HG03045 (cell line): Measurements from ENCODE around the gene PRPF18.

Experiments used
- ATAC-seq: cut with Tn5 transposase; IDR thresholded peaks from one replicate; pipeline ENCODE4 v1.9.1; 2021; ENCODE audit warnings: mild to moderate bottlenecking, moderate library complexity; ENCODE audit not compliant: unreplicated experiment

PRPF18 gene

GRCh38 chr10:13637303-13637856 is 50.6 kb downstream of the PRPF18 start:
- no peak for ATAC-seq

DNA sequence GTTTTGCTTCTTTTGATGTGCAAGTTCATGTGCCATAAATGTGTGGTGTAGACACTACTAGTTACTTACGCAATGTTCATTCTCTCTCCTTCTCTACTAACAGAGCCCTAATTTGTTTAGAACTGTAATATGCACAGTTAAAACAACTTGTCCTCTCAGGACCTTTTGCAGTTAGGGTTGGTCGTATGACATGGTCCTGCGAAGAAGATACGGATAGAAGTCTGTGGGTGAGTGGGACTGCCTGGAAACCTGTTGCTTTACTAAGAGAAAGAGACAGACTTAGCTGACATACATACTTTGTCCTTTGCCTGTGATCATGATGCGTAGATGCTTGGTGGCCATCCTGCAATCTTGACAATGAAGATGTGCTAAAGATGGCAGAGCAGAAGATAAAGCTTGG is 51.1 kb downstream of the PRPF18 start:
- no peak for ATAC-seq

- no peak for ATAC-seq
Observed at GRCh38 chr10:13642293-13642692, 55.5 kb downstream of the PRPF18 start.

- no peak for ATAC-seq
Observed at GRCh38 chr10:13643016-13643415, 56.3 kb downstream of the PRPF18 start.

- no peak for ATAC-seq
Observed at GRCh38 chr10:13644866-13645265, 58.1 kb downstream of the PRPF18 start.

- no peak for ATAC-seq
Observed at GRCh38 chr10:13648425-13648824, 61.7 kb downstream of the PRPF18 start.

GRCh38 chr10:13649844-13650520 is 63.2 kb downstream of the PRPF18 start:
- no peak for ATAC-seq

- ATAC-seq = no peak
Observed at GRCh38 chr10:13650961-13651360, 64.2 kb downstream of the PRPF18 start.

DNA sequence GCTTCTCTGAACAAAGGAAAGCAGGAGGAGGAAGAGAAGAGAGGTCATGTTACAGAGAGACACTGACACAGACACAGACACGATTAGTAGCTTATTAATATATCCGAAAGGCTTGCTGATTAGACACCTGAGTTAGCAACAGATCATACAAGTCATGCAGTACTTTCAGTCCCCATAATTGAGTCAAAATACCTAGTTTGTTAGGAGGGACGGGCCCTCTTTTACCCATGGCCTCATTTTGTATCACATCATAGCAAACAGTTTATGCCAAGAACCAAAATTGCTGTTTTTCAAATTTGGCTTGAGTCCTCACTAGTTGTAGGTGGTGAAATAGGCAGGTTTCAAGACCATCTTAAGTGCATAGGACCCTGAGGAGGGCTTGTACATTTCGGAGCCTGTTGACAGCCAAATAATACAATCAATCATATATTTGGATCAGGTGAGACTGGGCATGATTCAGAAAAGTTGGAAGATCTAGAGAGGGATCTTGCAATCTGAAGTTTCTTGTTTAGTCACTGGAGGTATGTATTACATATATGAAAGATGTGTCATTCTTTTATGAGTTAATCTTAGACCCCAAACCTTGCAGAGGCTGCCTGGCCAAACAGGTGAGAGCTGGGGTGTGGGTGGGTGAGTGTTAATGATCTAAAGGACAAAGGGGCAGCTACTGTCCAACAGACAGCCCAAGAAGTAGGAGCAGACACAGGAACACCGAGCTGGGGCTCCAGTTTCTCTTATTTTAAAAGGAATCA is 65.4 kb downstream of the PRPF18 start:
- ATAC-seq = no peak

- ATAC-seq = no peak
Observed at GRCh38 chr10:13652860-13653259, 66.1 kb downstream of the PRPF18 start.

- no peak for ATAC-seq
Observed at GRCh38 chr10:13654118-13654830, 67.5 kb downstream of the PRPF18 start.

DNA sequence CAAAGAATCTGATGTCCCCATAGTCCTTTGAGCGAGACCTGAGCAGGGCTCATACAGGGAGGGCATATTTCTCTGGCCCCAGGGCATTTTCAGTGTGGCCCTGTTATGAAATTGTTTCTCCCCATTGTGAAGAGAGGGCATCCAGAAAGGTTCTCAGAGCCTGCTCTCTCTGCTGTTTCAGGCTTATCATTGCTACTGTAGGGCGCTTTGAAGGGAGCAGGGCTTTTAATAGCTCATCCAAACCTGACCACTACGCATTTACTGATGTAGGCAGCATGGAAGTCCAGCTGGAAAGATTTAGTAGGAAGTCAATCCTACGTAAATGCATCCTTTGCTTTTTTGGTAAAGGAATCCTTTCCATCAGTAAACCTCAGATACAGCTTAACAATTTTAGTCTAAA is 68.1 kb downstream of the PRPF18 start:
- no peak for ATAC-seq

DNA sequence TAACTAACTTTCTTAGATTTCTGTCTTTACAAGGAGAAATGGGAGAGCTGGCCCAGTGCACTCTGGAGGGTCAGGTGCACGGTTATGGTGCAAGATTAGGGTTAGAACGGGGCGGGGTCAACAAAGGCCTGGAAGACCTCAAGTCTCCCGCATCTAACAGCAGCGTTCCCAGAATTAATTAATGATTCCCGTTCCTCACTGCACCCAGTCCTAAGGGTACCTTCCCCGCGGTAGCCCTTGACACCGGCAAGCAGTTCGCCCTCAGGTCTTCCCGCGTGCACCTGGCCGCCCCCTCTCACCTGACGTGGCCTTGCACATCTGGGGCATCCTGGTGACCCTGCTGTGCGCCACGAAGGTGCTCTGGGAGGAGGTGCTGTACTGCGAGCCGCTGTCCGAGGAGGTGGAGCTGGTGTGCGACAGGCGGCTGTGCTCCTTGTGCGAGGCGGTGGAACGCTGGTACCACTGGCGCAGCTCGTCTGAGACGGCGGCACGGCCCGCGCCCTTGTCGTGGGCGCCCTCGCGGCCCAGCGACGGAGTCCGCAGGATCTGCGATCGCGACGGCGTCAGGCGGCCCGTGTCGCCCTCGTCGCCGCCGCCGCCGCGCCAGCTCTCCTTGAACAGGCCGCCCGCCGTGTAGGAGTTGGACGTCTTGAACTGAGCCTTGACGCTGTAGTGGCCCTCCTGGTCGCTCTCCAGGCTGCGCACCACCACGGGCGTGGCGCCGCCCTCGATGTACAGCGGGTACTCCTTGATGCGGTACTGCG is 69.8 kb downstream of the PRPF18 start:
- ATAC-seq = no peak

GRCh38 chr10:13657101-13657680 is 70.4 kb downstream of the PRPF18 start:
- ATAC-seq = no peak

- ATAC-seq = no peak
Observed at GRCh38 chr10:13658264-13658663, 71.5 kb downstream of the PRPF18 start.

DNA sequence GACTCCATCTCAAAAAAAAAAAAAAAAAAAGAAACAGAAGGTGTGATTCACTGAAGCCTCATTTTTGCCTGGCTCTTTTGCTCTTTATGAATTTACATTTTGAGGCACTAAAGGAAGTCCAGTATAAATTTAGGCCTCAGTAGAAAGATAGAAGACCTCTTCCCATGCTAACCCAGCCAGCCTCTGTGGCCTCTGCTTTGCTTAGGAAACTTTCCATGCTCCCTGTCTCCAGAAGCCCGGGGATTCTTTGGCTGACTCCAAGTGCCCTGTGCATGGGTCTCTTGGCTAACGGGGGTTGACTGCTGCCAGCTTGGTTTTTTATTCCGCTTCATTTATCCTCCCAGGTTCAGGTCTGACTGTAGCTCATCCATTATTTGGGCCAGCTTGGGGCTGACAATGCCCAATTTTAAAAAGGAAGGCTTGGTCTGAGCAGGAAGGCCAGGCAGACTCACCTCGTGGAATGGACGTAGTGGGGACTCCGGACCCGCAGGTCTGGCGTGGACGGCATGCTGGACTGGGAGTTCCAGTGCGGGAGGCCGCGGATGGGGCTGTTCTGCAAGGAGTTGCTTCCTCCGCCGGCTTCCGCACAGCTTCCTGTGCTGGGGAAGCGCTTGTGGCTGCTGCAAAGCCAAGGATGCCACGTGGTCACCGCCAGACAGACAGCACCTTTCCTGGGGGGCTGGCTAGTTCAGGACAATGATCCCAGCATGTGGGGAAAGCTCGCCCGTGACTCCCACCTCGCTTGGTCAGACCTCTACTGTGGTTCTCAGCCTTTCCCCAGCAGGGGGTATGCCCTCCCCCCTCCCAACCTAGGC is 72.3 kb downstream of the PRPF18 start:
- no peak for ATAC-seq

DNA sequence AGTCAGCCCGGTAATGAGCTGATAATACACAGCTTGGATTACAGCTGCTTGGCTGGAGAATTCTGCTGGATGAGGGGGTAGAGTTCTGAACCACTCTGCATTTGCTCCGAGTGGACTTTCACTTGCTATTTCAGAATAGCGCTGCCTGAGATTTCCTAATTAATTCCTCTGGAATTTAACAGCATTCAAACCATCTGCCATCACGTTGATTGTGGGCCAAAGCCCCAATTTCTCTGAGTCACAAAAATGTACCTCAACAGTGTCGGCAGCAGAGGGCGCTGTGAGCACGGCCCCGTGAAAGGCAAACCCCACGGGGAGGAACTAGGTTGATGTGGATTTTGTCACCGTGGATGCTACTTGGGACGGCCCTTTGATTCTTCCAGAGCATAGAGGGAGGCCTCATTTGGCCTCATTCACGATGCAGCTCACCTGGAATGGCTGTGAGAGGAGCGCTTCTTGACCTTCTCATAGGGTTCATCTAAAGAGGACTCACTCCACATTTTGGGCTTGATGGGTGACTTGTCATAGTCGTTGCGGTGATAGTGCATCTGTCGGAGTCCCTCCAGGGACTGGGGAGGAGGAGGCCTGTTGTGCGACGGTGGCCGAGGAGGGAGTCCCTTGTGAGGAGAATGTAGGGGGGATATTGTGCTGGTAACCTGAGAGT is 73.3 kb downstream of the PRPF18 start:
- ATAC-seq = no peak

DNA sequence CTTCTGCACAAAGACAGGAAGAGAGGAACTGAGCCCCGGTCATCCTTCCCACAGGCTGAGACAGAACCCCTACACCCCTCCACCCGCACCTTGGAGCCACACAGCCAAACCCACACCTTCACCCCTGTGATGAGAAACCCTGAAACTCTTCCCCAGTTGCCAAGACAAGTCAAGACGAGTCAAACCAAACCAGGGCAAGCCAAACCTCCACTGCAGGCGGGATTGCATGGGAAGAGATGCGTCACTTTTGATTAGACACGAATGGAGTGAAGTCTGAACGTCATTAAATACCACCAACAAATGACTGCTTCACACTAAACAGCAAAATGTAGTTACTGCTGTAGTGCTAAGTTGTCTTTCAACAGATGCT is 73.8 kb downstream of the PRPF18 start:
- no peak for ATAC-seq

DNA sequence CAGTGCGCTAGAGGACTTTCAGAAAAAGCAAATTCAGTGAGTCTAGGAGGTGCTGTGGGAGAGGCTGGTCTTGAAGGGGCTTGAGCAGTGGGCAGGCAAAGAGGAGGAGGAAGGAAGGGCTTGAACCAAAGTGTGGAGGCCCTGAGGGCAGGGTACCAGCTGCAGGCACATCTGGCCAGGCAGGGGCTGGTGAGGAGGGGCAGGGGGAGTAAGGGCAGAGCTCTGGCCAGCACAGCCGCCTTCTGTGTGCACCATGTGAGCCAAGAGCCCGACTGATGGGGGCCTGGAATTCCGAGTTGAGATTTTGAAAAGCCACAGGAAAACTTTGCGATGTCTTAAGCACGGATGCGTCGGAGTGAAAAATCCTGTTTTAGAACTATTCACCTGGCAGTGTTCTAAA is 74.5 kb downstream of the PRPF18 start:
- ATAC-seq = no peak
